K562 (cell line): Measurements from ENCODE around the gene ABCA13. TPM values are rescaled to one million over a fixed set of nuclear protein-coding genes. Genes with fewer than 3 reads are reported as not detected.

Experiments used
- ATAC-seq: fragments of 200-7000 bp; cut with Tn5 transposase; 3 replicates; pipeline ENCODE4 v1.9.1; 2020; ENCODE audit warnings: moderate library complexity
- BruUV-seq: library from RNA; stranded (reverse); fragments of 400-500 nt; replicated peaks from 2 replicates; lab custom pipeline; 2021; lab: Mats Ljungman, UMichigan
- CTCF ChIA-PET: fragments of 300-600 bp; formaldehyde crosslinking; extraction: SDS; loops from one replicate; lab custom pipeline; 2021; ENCODE audit warnings: low intra/inter-chr PET ratio; lab: Yijun Ruan, JAX
- POLR2A ChIA-PET: fragments of 300-600, 350-650 bp; sonication (Branson Sonifier 250); formaldehyde crosslinking; extraction: SDS; loops from one replicate; lab custom pipeline; 2021; ENCODE audit warnings: antibody characterized with exemption, inconsistent platforms; lab: Yijun Ruan, JAX
- DNase-seq, 4 experiments: peaks; one replicate each; pipeline versions ENCODE4 v3.0.0 to v3.0.0-alpha.2; 2011 to 2018; ENCODE audit warnings: low spot score in 3 of 4, mixed read lengths in 3 of 4; ENCODE audit errors: extremely low read depth in 1 of 4
- FAIRE-seq: peaks from 2 replicates; lab custom pipeline; 2011; peaks lifted over from hg19 to GRCh38; lab: Jason Lieb, UNC
- H2AFZ ChIP-seq: 2 replicates; pipeline ENCODE4 v1.6.0; 2011; ENCODE audit warnings: low read depth, low read length, control low read depth, inconsistent platforms
- H3K27ac ChIP-seq: fragments of 200-600 bp; 3 replicates; pipeline ENCODE4 v1.8.0; 2011; ENCODE audit warnings: low read depth, mild to moderate bottlenecking, control low read depth, inconsistent platforms, low read length, moderate library complexity, mixed read lengths; ENCODE audit errors: extremely low read depth
- H3K27me3 ChIP-seq, 2 experiments: fragments of 300-600 bp in 1 of 2; 2 replicates in 1 of 2; 3 replicates in 1 of 2; pipeline versions ENCODE4 v1.6.0 to v1.8.0; 2011; ENCODE audit warnings: inconsistent platforms in 2 of 2, low read length in 2 of 2, mild to moderate bottlenecking in 1 of 2, mixed read lengths in 1 of 2, moderate library complexity in 1 of 2; ENCODE audit not compliant: control insufficient read depth in 2 of 2, insufficient read depth in 2 of 2
- H3K36me3 ChIP-seq: fragments of 300-600 bp; 3 replicates; pipeline ENCODE4 v1.8.0; 2011; ENCODE audit warnings: mild to moderate bottlenecking, low read length, inconsistent platforms; ENCODE audit not compliant: control insufficient read depth, insufficient read depth
- H3K4me1 ChIP-seq, 2 experiments: fragments of 200-600 bp in 1 of 2; replicated peaks in 1 of 2; 2 replicates in 1 of 2; 3 replicates in 1 of 2; pipeline versions ENCODE4 v1.5.1 to v1.8.0; 2011; ENCODE audit warnings: inconsistent platforms in 2 of 2, low read length in 2 of 2, mild to moderate bottlenecking in 1 of 2, mixed read lengths in 1 of 2, moderate library complexity in 1 of 2; ENCODE audit not compliant: control insufficient read depth in 2 of 2, insufficient read depth in 2 of 2
- H3K4me2 ChIP-seq: 2 replicates; pipeline ENCODE4 v1.6.1; 2011; ENCODE audit warnings: low read length, control low read depth, inconsistent platforms, mixed read lengths; ENCODE audit not compliant: insufficient read depth
- H3K4me3 ChIP-seq: fragments of 200-600 bp; sonication (generic), shearing (Covaris generic); 2 replicates; pipeline ENCODE4 v1.5.1; 2016; ENCODE audit warnings: control low read depth, inconsistent platforms
- H3K79me2 ChIP-seq: fragments of 200-600 bp; 3 replicates; pipeline ENCODE4 v1.8.0; 2011; ENCODE audit warnings: low read length, inconsistent platforms; ENCODE audit not compliant: control insufficient read depth, insufficient read depth
- H3K9ac ChIP-seq, 2 experiments: 2 replicates each; pipeline versions ENCODE4 v1.6.0 to v1.6.1; 2011; ENCODE audit warnings: low read depth in 2 of 2, low read length in 2 of 2, control low read depth in 1 of 2, inconsistent platforms in 1 of 2, mild to moderate bottlenecking in 1 of 2, mixed read lengths in 1 of 2; ENCODE audit not compliant: insufficient read depth in 1 of 2
- H3K9me1 ChIP-seq: one replicate; pipeline ENCODE4 v1.6.0; 2011; ENCODE audit warnings: inconsistent platforms, mild to moderate bottlenecking, low read length, moderate library complexity; ENCODE audit not compliant: control insufficient read depth, insufficient read depth
- H3K9me3 ChIP-seq: replicated peaks from 2 replicates; pipeline ENCODE4 v1.5.1; 2011; ENCODE audit warnings: low read depth, low read length, inconsistent platforms; ENCODE audit not compliant: control insufficient read depth, insufficient read depth
- H4K20me1 ChIP-seq: replicated peaks from 2 replicates; pipeline ENCODE4 v1.6.1; 2011; ENCODE audit warnings: low read length, inconsistent platforms, mixed read lengths; ENCODE audit not compliant: control insufficient read depth, insufficient read depth
- AFF4 ChIP-seq: sonication (generic); formaldehyde crosslinking; IDR thresholded peaks from 2 replicates; pipeline ENCODE4 v1.8.0; 2023; ENCODE audit warnings: mild to moderate bottlenecking, missing genetic modification reagents
- CHD1 ChIP-seq: fragments of 200-600 bp; sonication (generic); IDR thresholded peaks from one replicate; pipeline ENCODE4 v1.6.1; 2012; ENCODE audit warnings: mild to moderate bottlenecking, moderate library complexity, low read length, inconsistent platforms
- E2F3 ChIP-seq: fragments of 250-450 bp; sonication (Bioruptor Pico); IDR thresholded peaks from 2 replicates; pipeline ENCODE4 v1.4.0; 2020; ENCODE audit warnings: mild to moderate bottlenecking
- GMEB1 ChIP-seq: fragments of 250-450 bp; sonication (Bioruptor Pico); IDR thresholded peaks from 2 replicates; pipeline ENCODE4 v1.4.0; 2020; ENCODE audit warnings: mild to moderate bottlenecking
- MCM2 ChIP-seq: fragments of 450-650 bp; IDR thresholded peaks from 2 replicates; pipeline ENCODE4 v1.6.1; 2017; ENCODE audit warnings: low read depth, mild to moderate bottlenecking
- NFRKB ChIP-seq: fragments of 450-650 bp; IDR thresholded peaks from 2 replicates; pipeline ENCODE4 v1.6.1; 2016; ENCODE audit warnings: low read depth
- SOX6 ChIP-seq: fragments of 450-650 bp; IDR thresholded peaks from 2 replicates; pipeline ENCODE4 v1.6.1; 2014; ENCODE audit warnings: mild to moderate bottlenecking
- ZBTB2 ChIP-seq: fragments of 450-650 bp; IDR thresholded peaks from 2 replicates; pipeline ENCODE4 v1.6.1; 2016; ENCODE audit warnings: antibody characterized with exemption
- WGBS: fragments of 100-300 bp; shearing (Covaris generic); methylation state at CpG from one replicate; pipeline ENCODE4 v1.1.6; 2016; ENCODE audit warnings: low coverage, mixed read lengths; ENCODE audit not compliant: insufficient coverage; ENCODE audit errors: missing lambda C conversion rate; 5-methylcytosine and 5-hydroxymethylcytosine counted together
- in situ Hi-C: fragments of 300-500 bp; cut with MboI; formaldehyde crosslinking; loops from 4 replicates; pipeline ENCODE4 v1.15.0; 2018; ENCODE audit warnings: inconsistent platforms, mixed read lengths
- intact Hi-C: fragments of 100-400 bp; cut with micrococcal nuclease; formaldehyde crosslinking; loops from 2 replicates; pipeline ENCODE4 v1.14.2; 2022
- polyA plus RNA-seq, 8 experiments: library from polyadenylated mRNA; depleted of rRNA in 4 of 8; stranded (reverse) in 5 of 8; unstranded in 3 of 8; fragments of >200 nt; fragmentation: Nextera tagmentation in 2 of 8; fragmentation: Illumina TruSeq in 1 of 8; extraction: Ambion mirVana in 2 of 8; extraction: Trizol in 1 of 8; gene quantifications; 2 replicates each; pipeline versions ENCODE4 v1.2.1 to v1.2.3, GENCODE V29; 2011 to 2014; ENCODE audit warnings: inconsistent platforms in 1 of 8, missing spikeins in 1 of 8
- total RNA-seq, 7 experiments: library from RNA; depleted of rRNA in 6 of 7; stranded (reverse); fragments of >200 nt in 6 of 7; fragmentation: Illumina TruSeq in 2 of 7; extraction: Trizol in 2 of 7; gene quantifications; 2 replicates each; pipeline versions ENCODE4 v1.2.1 to v1.2.3, GENCODE V29; 2011 to 2021; ENCODE audit warnings: low replicate concordance in 1 of 7
- TF ChIP-seq, protein P1 (sequence below): fragments of 450-650 bp; IDR thresholded peaks from 2 replicates; pipeline ENCODE4 v1.7.1; 2018; ENCODE audit warnings: mild to moderate bottlenecking, low read depth; ENCODE audit not compliant: partially characterized antibody

ABCA13 gene
- total and polyA plus RNA-seq, 9 of the 15 experiments (the other 6 are each of a cell fraction or from before 2014, with no cell fraction given) = 0.14 to 1.5 (median 0.38) TPM

- no peak for TF ChIP-seq CHD1
- no peak for TF ChIP-seq ZBTB2
- no peak for TF ChIP-seq NFRKB
These were observed 71.6 kb downstream of the ABCA13 start (continued) for GRCh38 chr7:48242846-48243245.

GRCh38 chr7:48244864-48245271 lies 73.6 kb downstream of the ABCA13 start:
- Histone ChIP-seq H2AFZ (no peak overlapping the region), H3K36me3 (no peaks in the 10 kb centered on the region), H3K27me3 (no peaks in the 10 kb centered on the region), H3K4me3 (no peak overlapping the region), H3K4me1 (no peaks in the 10 kb centered on the region), H4K20me1 (no peaks in the 10 kb centered on the region), H3K4me2 (no peak overlapping the region), H3K9me3 (no peaks in the 10 kb centered on the region), H3K27ac (no peak overlapping the region), H3K9ac (no peak overlapping the region), H3K9me1 (no peaks in the 10 kb centered on the region), H3K79me2 (no peaks in the 10 kb centered on the region)
- FAIRE-seq (no peak), ATAC-seq (no peak), DNase-seq (no peak)
- intact Hi-C loops = no loop called here
- in situ Hi-C loops = no loop called here
- no TSS peak for BruUV-seq
- ChIA-PET POLR2A (no interaction called here), CTCF (no interaction called here)
- TF ChIP-seq AFF4 (CRISPR knock-in tag) (no peak), MCM2 (no peak), SOX6 (no peak), GMEB1 (CRISPR knock-in tag) (no peak), E2F3 (CRISPR knock-in tag) (no peak)
- TF ChIP-seq, protein P1, sequence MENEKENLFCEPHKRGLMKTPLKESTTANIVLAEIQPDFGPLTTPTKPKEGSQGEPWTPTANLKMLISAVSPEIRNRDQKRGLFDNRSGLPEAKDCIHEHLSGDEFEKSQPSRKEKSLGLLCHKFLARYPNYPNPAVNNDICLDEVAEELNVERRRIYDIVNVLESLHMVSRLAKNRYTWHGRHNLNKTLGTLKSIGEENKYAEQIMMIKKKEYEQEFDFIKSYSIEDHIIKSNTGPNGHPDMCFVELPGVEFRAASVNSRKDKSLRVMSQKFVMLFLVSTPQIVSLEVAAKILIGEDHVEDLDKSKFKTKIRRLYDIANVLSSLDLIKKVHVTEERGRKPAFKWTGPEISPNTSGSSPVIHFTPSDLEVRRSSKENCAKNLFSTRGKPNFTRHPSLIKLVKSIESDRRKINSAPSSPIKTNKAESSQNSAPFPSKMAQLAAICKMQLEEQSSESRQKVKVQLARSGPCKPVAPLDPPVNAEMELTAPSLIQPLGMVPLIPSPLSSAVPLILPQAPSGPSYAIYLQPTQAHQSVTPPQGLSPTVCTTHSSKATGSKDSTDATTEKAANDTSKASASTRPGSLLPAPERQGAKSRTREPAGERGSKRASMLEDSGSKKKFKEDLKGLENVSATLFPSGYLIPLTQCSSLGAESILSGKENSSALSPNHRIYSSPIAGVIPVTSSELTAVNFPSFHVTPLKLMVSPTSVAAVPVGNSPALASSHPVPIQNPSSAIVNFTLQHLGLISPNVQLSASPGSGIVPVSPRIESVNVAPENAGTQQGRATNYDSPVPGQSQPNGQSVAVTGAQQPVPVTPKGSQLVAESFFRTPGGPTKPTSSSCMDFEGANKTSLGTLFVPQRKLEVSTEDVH = no peak
- WGBS = 0% methylated on average over 5 of the region's 5 CpGs
